GM19467 (cell line): Measurements from ENCODE around the gene DDX20.
A peak's percentile ranks its signal among the peaks of the same experiment; 100 is the strongest.

ENCODE experiments used
- ATAC-seq: cut with Tn5 transposase; IDR thresholded peaks from one replicate; pipeline ENCODE4 v1.9.1; 2021; ENCODE audit warnings: mild to moderate bottlenecking, moderate library complexity; ENCODE audit not compliant: unreplicated experiment

The DDX20 gene

GRCh38 chr1:111755331-111756123 is at the start of gene DDX20:
TSS of gene DDX20 (plus strand) at chr1:111755901. CDS start at chr1:111755925, 24 bp downstream.
- ATAC-seq, result peak; percentile 82

GRCh38 chr1:111706921-111707320 is 48.8 kb upstream of the DDX20 start:
- no peak for ATAC-seq

- no peak for ATAC-seq
These were observed 47.8 kb upstream of the DDX20 start for GRCh38 chr1:111707906-111708305.

GRCh38 chr1:111709986-111710385 is 45.7 kb upstream of the DDX20 start:
- no peak for ATAC-seq

GRCh38 chr1:111716333-111716732 is 39.4 kb upstream of the DDX20 start:
- ATAC-seq, result no peak

- no peak for ATAC-seq
These were observed 38.3 kb upstream of the DDX20 start for GRCh38 chr1:111717450-111717849.

GRCh38 chr1:111719135-111719534 is 36.6 kb upstream of the DDX20 start:
- no peak for ATAC-seq

- ATAC-seq, result no peak
These were observed 36.0 kb upstream of the DDX20 start for GRCh38 chr1:111719674-111720132.

- ATAC-seq, result no peak
These were observed 35.3 kb upstream of the DDX20 start for GRCh38 chr1:111720274-111720976.

GRCh38 chr1:111720977-111721786 is 34.5 kb upstream of the DDX20 start:
- ATAC-seq, result no peak

- ATAC-seq, result no peak
These were observed 32.5 kb upstream of the DDX20 start for GRCh38 chr1:111723091-111723806.

GRCh38 chr1:111723871-111724270 is 31.8 kb upstream of the DDX20 start:
- no peak for ATAC-seq

GRCh38 chr1:111725192-111725591 is 30.5 kb upstream of the DDX20 start:
- no peak for ATAC-seq

GRCh38 chr1:111727056-111727455 is 28.6 kb upstream of the DDX20 start:
- no peak for ATAC-seq

GRCh38 chr1:111729271-111729921 is 26.3 kb upstream of the DDX20 start:
- no peak for ATAC-seq

GRCh38 chr1:111729946-111730681 is 25.6 kb upstream of the DDX20 start:
- ATAC-seq, result no peak

- no peak for ATAC-seq
These were observed 25.0 kb upstream of the DDX20 start for GRCh38 chr1:111730706-111731105.

- ATAC-seq, result no peak
These were observed 23.7 kb upstream of the DDX20 start for GRCh38 chr1:111731956-111732355.

- no peak for ATAC-seq
These were observed 23.0 kb upstream of the DDX20 start for GRCh38 chr1:111732718-111733117.
